ENCODE data around the gene NAPA. TPM values are rescaled to one million over a fixed set of nuclear protein-coding genes. Genes with fewer than 3 reads are reported as not detected.

Gene NAPA
- total RNA-seq, 1 donor from 2014 or later, result 63.0 TPM

- peaks cover 4% of the 10 kb centered on the region for H3K4me1 Mint-ChIP-seq (ENCODE audit: unreplicated experiment)
- no peaks in the 10 kb centered on the region for H3K36me3 Mint-ChIP-seq
- peak overlapping the region; percentile 10 for H3K27ac Mint-ChIP-seq
These were observed 27.2 kb upstream of the NAPA start for GRCh38 chr19:47542030-47542475.

GRCh38 chr19:47541518-47541917 is 26.7 kb upstream of the NAPA start:
- H3K4me3 Mint-ChIP-seq, result no peak overlapping the region
- TF ChIP-seq CTCF (conservative IDR thresholded peaks at IDR 0.05), result no peak
- H3K27ac Mint-ChIP-seq, result peak overlapping the region; percentile 10
- peaks cover 4% of the 10 kb centered on the region for H3K4me1 Mint-ChIP-seq (ENCODE audit: unreplicated experiment)
- no peaks in the 10 kb centered on the region for H3K9me3 Mint-ChIP-seq
- H3K36me3 Mint-ChIP-seq, result no peaks in the 10 kb centered on the region
- DNase-seq (ENCODE audit: extremely low spot score, unreplicated experiment), result no peak
- H3K27me3 Mint-ChIP-seq, result no peaks in the 10 kb centered on the region

More at GRCh38 chr19:47542030-47542475, 27.2 kb upstream of the NAPA start:
- DNase-seq (ENCODE audit: extremely low spot score, unreplicated experiment), result no peak
- Mint-ChIP-seq H3K9me3 (no peaks in the 10 kb centered on the region), H3K27me3 (no peaks in the 10 kb centered on the region), H3K4me3 (no peak overlapping the region)
- no peak for TF ChIP-seq CTCF (conservative IDR thresholded peaks at IDR 0.05)

GRCh38 chr19:47540748-47541147 is 25.9 kb upstream of the NAPA start:
- no peak for DNase-seq (ENCODE audit: extremely low spot score, unreplicated experiment)
- H3K36me3 Mint-ChIP-seq, result no peaks in the 10 kb centered on the region

GRCh38 chr19:47539747-47540311 is 25.0 kb upstream of the NAPA start:
- Mint-ChIP-seq H3K4me3 (no peak overlapping the region), H3K36me3 (no peaks in the 10 kb centered on the region), H3K27me3 (peaks cover 3% of the 10 kb centered on the region), H3K9me3 (no peaks in the 10 kb centered on the region), H3K27ac (no peak overlapping the region), H3K4me1 (ENCODE audit: unreplicated experiment) (peaks cover 4% of the 10 kb centered on the region)
- no peak for TF ChIP-seq CTCF (conservative IDR thresholded peaks at IDR 0.05)
- no peak for DNase-seq (ENCODE audit: extremely low spot score, unreplicated experiment)

More at GRCh38 chr19:47540748-47541147, 25.9 kb upstream of the NAPA start:
- Mint-ChIP-seq H3K4me1 (ENCODE audit: unreplicated experiment) (peaks cover 4% of the 10 kb centered on the region), H3K27me3 (no peaks in the 10 kb centered on the region), H3K4me3 (no peak overlapping the region), H3K27ac (no peak overlapping the region), H3K9me3 (no peaks in the 10 kb centered on the region)
- TF ChIP-seq CTCF (conservative IDR thresholded peaks at IDR 0.05), result peak; percentile 48

GRCh38 chr19:47538812-47539211 is 23.9 kb upstream of the NAPA start:
- Mint-ChIP-seq H3K9me3 (no peaks in the 10 kb centered on the region), H3K36me3 (no peaks in the 10 kb centered on the region), H3K27ac (no peak overlapping the region), H3K4me3 (no peak overlapping the region), H3K4me1 (ENCODE audit: unreplicated experiment) (peaks cover 4% of the 10 kb centered on the region), H3K27me3 (peaks cover 3% of the 10 kb centered on the region)
- no peak for DNase-seq (ENCODE audit: extremely low spot score, unreplicated experiment)
- no peak for TF ChIP-seq CTCF (conservative IDR thresholded peaks at IDR 0.05)
